HG03571 (cell line): ENCODE measurements around the gene TENM4.

Experiments used
- ATAC-seq: cut with Tn5 transposase; IDR thresholded peaks from one replicate; pipeline ENCODE4 v1.9.1; 2021; ENCODE audit not compliant: unreplicated experiment

Gene TENM4

GRCh38 chr11:79449040-79449439, 8.2 kb upstream of the TENM4 start:
- no peak for ATAC-seq

- ATAC-seq, result no peak
These were observed 6.4 kb upstream of the TENM4 start for GRCh38 chr11:79447038-79447786.

GRCh38 chr11:79444923-79445322, 4.1 kb upstream of the TENM4 start:
- ATAC-seq, result no peak

- ATAC-seq, result no peak
These were observed 638 bp upstream of the TENM4 start for GRCh38 chr11:79441461-79441875.

- no peak for ATAC-seq
These were observed 802 bp downstream of the TENM4 start for GRCh38 chr11:79439886-79440570.

- ATAC-seq, result no peak
These were observed 1.4 kb downstream of the TENM4 start for GRCh38 chr11:79439410-79439885.

- no peak for ATAC-seq
These were observed 2.0 kb downstream of the TENM4 start for GRCh38 chr11:79438631-79439409.

- ATAC-seq, result no peak
These were observed 2.7 kb downstream of the TENM4 start for GRCh38 chr11:79437981-79438630.

GRCh38 chr11:79437278-79437980, 3.4 kb downstream of the TENM4 start:
- no peak for ATAC-seq

- ATAC-seq, result no peak
These were observed 3.9 kb downstream of the TENM4 start for GRCh38 chr11:79436919-79437277.

- no peak for ATAC-seq
These were observed 6.5 kb downstream of the TENM4 start for GRCh38 chr11:79434283-79434682.

- ATAC-seq, result no peak
These were observed 8.7 kb downstream of the TENM4 start for GRCh38 chr11:79432138-79432537.

GRCh38 chr11:79431535-79431934, 9.3 kb downstream of the TENM4 start:
- no peak for ATAC-seq

GRCh38 chr11:79430280-79430679, 10.6 kb downstream of the TENM4 start:
- no peak for ATAC-seq

GRCh38 chr11:79428406-79428805, 12.4 kb downstream of the TENM4 start:
- ATAC-seq, result no peak

- ATAC-seq, result no peak
These were observed 13.1 kb downstream of the TENM4 start for GRCh38 chr11:79427611-79428327.

- ATAC-seq, result no peak
These were observed 13.7 kb downstream of the TENM4 start for GRCh38 chr11:79427126-79427525.

GRCh38 chr11:79425463-79425862, 15.4 kb downstream of the TENM4 start:
- ATAC-seq, result no peak

- no peak for ATAC-seq
These were observed 17.1 kb downstream of the TENM4 start for GRCh38 chr11:79423736-79424135.

- ATAC-seq, result no peak
These were observed 18.0 kb downstream of the TENM4 start for GRCh38 chr11:79422866-79423265.
